SHP77 (cell line): Measurements from ENCODE around the gene FADS2.

ENCODE experiments used
- DNase-seq, 2 experiments: peaks; one replicate each; lab custom pipeline; 2025; lab: John Stamatoyannopoulos, UW

Gene FADS2

DNA sequence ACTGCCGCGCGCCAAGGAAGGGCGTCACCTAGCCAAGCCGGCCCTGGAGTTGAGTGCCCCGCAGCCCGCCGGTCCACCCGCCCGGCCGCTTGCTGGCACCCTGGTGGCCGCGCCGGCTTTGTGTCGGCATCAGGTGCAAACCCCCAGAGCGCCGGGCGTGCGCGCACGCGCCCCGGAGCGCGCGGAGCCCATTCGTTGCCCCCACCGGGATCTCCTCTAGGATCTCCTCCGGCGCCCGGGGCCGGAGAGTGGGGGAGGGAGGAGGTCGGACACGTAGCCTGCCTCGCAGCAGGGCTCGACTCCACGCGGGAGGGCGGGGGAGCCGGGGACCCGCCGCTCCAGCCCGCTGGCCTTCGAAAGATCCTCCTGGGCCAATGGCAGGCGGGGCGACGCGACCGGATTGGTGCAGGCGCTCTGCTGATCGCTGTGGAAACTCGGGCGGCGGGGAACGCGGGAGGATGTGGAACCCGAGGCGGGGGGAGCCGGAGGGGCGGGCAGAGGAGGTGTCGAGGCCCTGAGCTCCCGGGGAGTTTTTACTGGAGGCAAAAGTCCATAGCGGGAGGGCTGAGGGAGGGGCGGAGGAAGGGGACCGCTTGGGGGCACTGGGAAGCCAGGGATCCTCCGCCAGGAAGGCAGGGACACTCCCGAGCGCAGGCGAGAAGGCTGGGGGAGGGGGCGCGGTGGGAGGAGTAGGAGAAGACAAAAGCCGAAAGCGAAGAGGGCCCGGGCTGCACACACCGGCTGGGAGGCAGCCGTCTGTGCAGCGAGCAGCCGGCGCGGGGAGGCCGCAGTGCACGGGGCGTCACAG lies at the start of gene FADS2:
Gene FADS2, plus strand, starts transcription at position 730 of the 808 bp plus-strand sequence. CDS start 91 bp downstream, outside the sequence.
- DNase-seq = peak; percentile 93 to 97

DNA sequence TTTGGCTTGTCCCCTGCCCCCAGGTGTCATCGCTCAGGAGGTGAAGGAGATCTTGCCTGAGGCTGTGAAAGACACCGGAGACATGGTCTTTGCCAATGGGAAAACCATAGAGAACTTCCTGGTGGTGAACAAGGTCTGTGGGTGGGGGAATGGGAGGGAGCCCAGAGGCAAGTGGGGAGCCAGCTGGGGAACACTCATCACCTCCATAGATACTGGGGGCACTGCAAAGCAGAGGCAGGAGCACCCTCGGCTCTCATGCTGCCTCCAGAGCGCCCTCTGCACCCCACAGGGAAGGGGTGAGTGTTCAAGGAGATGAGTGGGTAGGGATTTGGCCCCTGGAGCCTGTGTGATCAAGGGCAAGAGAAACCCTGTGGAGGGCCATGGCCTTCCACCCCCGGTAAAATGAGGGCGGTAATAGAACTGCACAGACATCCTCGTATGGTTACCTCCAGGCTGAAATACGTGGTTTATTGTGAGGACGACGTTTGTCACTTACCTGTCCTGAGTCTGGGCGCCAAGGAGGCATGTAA lies 49.7 kb upstream of the FADS2 start:
- DNase-seq = no peak

DNA sequence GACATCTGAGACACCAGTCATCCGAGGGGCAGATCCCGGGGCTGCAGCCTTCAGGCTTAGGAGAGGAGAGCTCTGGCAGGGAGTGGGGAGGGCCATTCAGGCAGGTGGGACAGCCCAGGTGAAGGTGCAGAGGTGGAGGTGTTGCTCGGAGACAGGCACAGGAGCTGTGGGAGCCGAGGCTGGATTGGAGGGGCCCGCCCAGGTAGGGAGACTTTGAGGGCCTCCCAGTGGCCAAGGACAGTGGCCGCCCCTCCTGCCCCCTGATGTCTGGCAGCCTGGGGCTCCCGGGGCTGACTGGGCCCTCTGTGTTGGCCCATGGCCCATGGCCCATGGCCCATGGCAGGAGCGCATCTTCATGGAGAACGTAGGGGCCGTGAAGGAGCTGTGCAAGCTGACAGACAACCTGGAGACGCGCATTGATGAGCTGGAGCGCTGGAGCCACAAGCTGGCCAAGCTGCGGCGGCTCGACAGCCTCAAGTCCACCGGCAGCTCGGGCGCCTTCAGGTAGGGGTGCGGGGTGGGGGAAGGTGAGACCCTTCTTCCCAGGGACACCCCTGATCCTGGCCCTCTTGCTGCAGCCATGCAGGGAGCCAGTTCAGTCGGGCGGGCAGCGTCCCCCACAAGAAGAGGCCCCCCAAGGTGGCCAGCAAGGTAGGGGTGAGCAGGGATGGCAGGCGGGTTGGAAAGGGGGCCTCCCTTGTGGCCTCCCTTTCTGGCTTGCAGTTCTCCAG lies 49.0 kb upstream of the FADS2 start:
- DNase-seq = no peak

DNA sequence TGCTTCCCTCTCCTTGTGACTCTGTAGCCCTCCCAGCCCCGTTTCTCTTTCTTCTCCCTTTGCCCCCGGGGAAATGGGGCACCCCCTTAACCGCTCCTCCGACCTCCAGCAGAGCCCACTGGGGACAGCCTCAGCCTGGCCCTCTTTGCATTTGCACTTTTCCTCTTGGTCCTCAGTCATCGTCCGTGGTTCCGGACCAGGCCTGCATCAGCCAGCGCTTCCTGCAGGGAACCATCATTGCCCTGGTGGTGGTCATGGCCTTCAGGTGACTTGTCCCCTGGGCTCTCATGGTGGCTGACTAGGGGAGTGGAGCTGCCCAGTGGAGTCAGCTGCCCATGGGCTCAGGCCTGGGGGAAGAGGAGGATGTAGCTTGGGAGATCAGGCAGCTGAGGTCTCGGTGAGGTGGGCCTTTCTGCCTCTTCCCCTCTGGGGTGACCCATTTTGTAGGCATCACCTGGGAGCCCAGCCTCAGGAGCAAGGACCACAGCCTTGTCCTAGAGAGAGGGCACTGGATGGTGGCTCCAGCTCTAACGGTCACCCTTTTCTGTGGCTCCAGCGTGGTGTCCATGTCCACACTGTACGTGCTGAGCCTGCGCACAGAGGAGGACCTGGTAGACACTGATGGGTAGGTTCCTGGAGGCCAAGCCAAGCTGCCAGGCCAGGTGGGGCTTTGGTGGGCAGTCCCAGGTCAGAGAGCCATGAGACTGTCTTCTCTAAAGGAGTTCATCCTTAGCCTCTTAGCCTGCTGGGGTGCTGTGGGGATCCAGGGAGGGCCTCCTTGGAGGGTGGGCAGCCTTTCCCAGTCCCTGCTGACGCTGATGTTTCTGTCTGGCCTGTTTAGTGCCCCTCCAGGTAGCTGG lies 48.2 kb upstream of the FADS2 start:
- DNase-seq = no peak

DNA sequence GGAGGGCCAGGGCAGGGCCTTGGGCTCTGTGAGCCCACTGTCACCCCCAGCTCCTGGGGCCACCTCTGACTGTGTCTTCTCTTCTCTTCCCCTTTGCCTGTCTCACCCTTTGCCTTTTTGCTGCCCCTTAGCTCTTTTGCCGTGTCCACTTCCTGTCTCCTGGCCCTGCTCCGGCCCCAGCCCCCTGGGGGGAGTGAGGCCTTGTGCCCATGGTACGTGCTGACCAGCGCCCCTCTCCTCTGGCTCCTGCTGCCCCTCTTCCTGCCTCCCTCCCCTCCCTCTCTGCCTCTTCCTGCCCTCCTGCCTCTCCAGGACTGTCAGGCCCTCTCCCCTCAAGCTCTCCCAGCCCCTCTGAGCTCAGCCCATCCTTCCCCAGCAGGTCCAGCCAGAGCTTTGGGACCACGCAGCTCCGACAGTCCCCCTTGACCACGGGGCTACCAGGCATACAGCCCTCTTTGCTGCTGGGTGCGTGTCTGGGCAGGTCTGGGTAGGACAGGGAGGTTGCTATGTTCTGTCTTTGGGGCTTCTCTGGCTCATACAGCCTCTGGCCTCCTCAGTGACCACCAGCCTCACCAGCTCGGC lies 47.4 kb upstream of the FADS2 start:
- DNase-seq = no peak

DNA sequence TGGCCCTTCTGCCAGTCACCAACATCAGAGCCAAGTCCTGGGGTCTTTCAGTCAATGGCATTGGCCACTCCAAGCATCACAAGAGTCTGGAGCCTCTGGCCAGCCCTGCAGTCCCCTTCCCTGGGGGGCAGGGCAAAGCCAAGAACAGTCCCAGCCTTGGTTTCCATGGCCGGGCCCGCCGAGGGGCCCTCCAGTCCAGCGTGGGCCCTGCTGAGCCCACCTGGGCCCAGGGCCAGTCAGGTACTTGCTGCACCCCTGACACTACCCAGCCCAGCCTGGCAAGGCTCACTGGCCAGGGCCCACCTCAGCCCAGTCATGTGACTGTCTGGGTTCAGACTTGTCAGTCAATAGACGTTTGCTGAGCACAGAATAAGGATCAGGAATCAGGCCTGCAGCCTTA lies 46.5 kb upstream of the FADS2 start:
- DNase-seq = no peak

DNA sequence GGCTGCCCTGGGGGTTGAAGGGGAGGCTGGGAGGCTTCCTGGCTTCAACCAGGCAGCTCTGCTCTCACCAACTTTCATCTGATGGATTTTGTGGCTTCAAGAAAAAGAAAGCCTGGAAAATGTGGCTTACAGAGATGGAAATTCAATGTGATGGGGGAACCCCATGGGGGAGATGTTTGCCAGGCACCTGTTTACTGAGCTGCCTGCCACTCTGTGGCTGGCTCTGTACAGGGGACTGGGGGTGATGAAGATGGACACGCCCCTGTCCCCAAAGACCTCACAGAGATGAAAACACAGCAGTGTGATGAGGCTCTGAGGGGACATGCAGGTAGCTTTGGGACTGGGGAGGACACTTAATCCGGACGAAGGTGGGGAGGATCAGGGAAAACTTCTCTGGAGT lies 45.8 kb upstream of the FADS2 start:
- DNase-seq = no peak

DNA sequence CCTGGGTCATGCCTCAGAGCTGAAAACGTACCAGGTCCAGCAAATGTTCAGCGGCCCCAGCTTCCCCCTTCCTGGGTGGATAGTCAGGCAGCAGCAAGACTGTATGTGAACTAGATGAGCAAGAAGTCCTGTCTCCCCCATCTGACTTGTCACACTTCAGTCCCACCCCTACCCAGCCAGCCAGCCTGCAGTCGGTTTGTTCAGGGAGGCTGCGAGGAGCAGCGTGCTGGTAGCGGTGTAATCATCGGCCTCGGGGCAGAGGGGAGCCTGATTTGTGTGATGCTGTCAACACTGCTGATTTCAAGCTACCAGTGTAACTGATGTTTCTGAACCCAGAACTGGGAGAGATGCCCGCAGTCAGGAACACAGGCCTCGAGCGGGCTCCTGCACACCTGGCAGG lies 45.3 kb upstream of the FADS2 start:
- DNase-seq = no peak

DNA sequence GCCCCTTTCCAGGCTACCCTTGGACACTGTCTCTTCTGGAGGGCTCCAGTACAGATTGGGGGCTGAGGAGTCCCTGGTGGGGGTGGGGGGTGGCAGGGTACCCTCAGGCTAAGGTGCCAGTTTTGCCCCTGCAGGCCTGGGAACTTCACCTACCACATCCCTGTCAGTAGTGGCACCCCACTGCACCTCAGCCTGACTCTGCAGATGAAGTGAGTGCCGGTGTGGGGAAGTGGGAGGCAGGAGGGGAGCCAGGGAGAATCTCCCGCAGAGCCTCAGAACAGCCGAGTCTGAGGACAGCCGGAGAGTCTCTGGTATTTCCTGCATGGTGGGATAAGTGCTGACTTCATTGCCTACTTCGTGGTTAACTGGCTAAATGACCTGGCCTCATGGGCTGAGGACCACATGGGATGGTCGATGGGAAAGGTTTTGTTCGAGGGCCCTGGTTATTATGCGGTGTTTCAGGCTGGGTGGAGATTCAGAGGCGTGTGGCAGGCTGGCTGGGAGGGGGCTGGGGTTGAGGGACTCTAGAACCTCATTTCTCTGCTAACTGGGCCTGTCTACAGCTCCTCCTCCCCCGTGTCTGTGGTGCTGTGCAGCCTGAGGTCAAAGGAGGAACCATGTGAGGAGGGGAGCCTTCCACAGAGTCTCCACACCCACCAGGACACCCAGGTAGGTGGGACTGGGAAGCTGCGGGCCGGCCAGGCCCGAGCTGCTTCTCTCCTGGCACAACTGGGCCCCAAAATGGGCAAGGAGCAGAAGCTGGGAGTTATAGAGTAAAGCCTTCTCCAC lies 44.2 kb upstream of the FADS2 start:
- no peak for DNase-seq

DNA sequence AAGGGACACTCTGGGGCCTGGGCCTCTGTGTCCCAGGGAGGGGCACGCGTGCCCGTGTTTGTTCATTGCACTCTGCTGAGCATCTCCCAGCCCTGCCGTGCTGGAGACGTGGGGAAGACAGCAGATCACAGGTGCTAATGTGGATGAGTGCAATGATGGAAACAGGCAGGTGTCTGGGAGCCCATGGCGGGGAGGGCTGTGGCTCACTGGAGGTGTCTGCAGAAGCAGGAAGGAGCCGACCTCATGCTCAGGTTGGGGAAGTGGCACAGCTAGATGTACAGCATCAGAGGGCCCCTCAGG lies 43.6 kb upstream of the FADS2 start:
- no peak for DNase-seq

DNA sequence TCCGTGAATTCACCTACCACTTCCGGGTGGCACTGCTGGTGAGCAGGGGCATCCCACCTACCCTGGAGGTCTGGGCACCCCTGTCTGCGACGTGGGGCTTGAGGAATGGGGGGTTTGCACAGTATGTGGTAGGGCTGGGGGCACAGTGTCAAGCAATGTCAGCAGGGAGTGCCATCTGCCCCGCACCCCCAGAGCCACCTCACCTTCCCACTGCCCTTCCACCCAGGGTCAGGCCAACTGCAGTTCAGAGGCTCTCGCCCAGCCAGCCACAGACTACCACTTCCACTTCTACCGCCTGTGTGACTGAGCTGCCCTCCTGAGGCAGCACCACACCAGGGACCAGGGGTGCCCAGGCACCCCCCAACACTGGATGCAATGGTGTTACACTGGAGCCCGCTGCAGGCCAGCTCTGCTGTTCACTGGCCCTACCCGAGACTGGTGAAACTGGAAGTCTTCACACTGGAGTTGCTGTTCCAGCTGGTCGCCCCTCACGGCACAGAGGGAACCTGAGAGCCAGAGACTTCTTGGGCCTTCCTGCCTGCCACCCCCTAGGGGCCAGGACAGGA lies 42.2 kb upstream of the FADS2 start:
- no peak for DNase-seq

DNA sequence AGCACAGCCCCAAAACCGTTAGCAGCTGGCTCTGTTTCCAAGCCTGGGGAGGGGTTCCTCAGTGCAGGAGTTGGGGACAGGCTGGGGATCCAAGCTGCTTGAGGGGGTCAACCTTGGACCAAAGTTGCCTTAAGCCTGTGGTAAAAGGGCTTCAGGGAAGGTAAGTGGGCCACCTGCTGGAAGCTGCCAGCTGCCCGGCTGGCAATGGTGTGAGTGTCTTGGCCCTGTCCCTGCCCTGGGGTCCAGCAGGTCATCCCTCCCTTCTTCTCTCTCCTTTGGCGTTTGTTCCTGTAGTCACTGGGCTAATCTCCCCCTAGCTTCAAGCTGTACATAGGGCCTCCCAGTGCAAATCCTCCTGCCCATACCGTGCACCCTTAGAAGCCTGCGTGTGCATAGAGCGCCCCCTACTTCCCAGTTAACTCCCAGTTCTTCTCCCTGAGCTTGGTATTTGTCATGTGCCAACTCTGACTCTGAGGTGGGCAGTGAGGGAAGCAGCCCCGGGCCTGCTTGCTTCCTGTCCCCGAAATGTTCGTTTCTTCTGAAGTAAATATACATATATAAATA lies 40.1 kb upstream of the FADS2 start:
- peak; percentile 31 to 39 for DNase-seq

DNA sequence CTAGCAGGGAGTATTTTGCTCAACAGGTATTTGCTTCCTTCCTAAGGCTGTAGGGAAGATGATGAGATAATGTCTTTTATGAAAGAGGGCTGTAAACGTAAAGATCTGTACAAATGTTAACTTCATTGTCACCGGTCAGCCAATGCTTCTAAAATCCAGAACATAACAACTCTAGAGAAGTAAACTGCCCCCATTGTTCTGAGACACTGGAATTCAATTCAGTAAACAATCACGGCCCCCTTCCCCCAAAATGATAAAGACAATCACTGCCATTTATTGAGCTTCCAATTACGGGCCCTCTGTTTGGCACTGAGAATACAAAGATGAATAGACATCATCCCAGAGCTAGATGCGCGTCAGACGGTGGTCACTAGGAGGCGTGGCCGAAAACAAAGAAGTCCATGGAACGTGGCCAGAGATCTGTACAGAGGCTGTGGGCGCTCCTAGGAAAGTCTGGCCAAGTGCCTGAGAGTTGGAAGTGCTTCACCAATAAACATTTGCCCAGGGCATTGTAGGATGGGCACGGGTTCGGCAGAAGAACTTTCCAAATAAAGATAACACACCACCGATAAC lies 36.3 kb upstream of the FADS2 start:
- DNase-seq = peak; percentile 59 to 75

DNA sequence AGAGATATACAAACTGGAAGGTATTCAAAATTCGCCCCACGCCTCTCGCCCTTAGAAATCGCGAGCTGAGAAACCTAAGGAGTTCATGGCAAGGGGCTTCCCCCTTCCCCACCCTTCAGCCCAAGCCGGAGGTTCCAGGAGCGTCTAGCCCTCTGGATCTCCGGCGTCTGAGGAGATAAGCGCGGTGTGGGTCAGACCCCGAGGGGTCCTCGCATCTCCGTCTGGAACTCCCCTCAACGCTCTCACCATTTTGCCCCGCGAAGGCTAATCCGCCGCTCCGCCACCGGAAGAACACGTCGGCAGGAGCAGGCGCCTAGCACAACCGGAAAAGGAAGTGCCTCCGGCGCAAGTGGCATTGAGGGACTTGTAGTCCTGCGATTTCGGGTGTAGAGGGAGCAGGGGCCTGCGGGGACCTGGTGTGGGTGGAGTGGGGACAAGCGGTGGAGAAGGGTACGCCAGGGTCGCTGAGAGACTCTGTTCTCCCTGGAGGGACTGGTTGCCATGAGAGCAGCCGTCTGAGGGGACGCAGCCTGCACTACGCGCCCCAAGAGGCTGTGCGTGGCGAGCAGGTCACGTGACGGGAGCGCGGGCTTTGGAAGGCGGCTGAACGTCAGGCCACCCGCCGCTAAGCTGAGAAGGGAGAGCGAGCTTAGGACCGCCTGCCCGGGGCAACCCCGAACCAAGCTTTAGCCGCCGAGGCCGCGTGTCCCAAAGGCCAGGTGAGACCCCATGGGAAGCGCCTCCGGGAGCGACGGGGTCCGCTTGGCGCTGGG lies 35.6 kb upstream of the FADS2 start, which contains the start of the genes FEN1 and TMEM258:
Gene FEN1, plus strand, starts transcription at position 602 of the 773 bp plus-strand sequence. CDS start 2,451 bp downstream, outside the sequence.
Gene TMEM258, minus strand, starts transcription at position 290 of the 773 bp plus-strand sequence. Its CDS starts 41 bp downstream, at position 249.
- DNase-seq = peak; percentile 88 to 92

DNA sequence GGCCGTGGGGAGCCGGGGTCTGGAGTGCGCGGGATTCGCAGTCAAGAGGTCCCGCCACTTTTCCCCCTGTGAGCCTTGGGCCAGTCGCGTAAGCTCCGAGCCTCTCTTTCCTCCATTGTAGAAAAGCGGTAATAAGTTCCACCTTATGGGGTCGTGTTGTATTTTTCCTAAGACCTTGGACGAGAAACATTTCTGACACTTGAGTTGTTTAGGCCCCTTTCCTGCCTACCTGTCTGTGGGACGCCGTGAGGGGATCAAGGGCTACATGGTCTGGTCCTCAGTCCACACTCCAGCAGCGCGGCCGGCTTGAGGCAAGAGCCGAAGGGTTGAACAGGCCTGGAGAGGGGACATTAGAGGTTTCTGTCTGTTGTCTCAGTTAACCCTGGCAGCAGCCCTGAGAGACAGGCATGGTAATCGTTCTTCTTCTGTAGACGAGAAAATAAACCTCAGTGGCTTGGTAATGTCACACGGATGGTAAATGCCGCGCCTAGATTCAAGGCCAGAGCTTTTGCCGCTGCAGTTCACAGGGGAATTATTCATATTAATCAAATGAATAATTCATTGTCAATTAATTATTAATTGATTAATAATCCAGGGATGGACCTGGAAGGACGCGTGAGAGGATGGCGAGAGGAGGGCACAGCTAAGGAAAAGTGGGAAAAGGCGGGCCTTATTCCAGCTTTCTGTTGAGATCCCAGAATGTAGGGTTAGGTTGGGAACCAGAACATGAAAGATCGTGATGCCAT lies 34.8 kb upstream of the FADS2 start:
- DNase-seq = no peak

DNA sequence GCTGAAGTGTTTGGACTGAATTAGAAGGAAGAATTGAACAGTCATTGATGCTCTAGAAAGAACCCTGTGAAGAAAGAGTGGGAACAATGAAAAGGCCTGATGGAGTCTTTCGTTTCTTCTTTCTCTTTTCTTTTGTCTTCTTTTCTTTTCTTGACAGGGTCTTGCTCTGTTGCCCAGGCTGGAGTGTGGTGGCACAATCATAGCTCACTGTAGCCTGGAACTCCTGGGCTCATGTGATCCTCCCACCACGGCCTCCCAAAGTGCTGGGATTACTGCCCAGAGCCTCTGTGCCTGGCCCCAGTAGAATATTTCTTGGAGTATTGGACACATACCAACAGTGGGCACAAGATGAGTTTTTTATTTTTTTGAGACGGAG lies 34.3 kb upstream of the FADS2 start:
- no peak for DNase-seq

DNA sequence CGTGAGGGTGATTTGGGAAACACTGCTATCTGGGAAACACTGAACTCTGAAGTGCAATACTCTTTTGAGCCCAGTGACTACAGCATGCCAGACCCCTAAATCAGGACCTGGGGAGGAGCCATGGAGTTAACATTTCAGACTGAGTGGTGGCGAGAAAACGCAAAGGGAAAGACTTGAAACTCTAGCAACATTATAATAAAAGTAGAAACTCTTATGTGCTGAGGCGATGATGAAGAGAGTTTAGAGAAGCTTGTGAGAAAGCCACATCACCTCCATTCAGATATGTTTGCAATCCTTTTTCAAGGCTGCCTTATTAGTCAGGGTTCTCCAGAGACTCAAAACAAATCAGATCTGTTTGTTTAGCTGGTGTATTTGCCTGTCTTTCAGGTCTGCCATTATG lies 33.5 kb upstream of the FADS2 start:
- DNase-seq = no peak

DNA sequence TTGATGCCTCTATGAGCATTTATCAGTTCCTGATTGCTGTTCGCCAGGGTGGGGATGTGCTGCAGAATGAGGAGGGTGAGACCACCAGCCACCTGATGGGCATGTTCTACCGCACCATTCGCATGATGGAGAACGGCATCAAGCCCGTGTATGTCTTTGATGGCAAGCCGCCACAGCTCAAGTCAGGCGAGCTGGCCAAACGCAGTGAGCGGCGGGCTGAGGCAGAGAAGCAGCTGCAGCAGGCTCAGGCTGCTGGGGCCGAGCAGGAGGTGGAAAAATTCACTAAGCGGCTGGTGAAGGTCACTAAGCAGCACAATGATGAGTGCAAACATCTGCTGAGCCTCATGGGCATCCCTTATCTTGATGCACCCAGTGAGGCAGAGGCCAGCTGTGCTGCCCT lies 32.6 kb upstream of the FADS2 start:
- no peak for DNase-seq
